HepG2 (cell line): ENCODE data around the gene RASSF8. TPM values are rescaled to one million over a fixed set of nuclear protein-coding genes. Genes with fewer than 3 reads are reported as not detected.

Experiments
- ATAC-seq: fragments of 200-7000 bp; cut with Tn5 transposase; 3 replicates; pipeline ENCODE4 v1.9.1; 2020; ENCODE audit warnings: mild to moderate bottlenecking, moderate library complexity
- BruUV-seq: library from RNA; stranded (reverse); fragments of 400-500 nt; replicated peaks from 2 replicates; lab custom pipeline; 2021; lab: Mats Ljungman, UMichigan
- CTCF ChIA-PET: fragments of 300-600 bp; formaldehyde crosslinking; extraction: SDS; loops from one replicate; lab custom pipeline; 2021; ENCODE audit warnings: low total read pairs, inconsistent platforms, low intra/inter-chr PET ratio; lab: Yijun Ruan, JAX
- POLR2A ChIA-PET: fragments of 350-600 bp; sonication (Branson Sonifier 250); formaldehyde crosslinking; loops from one replicate; lab custom pipeline; 2020; ENCODE audit warnings: antibody characterized with exemption, inconsistent platforms; lab: Yijun Ruan, JAX
- DNase-seq: peaks from one replicate; pipeline ENCODE4 v3.0.0-alpha.2; 2015; ENCODE audit warnings: low spot score
- FAIRE-seq: peaks from 3 replicates; lab custom pipeline; 2011; peaks lifted over from hg19 to GRCh38; lab: Jason Lieb, UNC
- H2AFZ ChIP-seq: one replicate; pipeline ENCODE4 v1.6.1; 2011; ENCODE audit warnings: low read length, inconsistent platforms
- H3K27ac ChIP-seq: fragments of 300-600 bp; 3 replicates; pipeline ENCODE4 v1.8.0; 2011; ENCODE audit warnings: mixed run types, mild to moderate bottlenecking, mixed read lengths, low read length, inconsistent platforms; ENCODE audit not compliant: insufficient read depth; ENCODE audit errors: extremely low read length
- H3K27me3 ChIP-seq, 2 experiments: fragments of 200-600 bp in 1 of 2; 2 replicates in 1 of 2; 3 replicates in 1 of 2; pipeline versions ENCODE4 v1.6.0 to v1.8.0; 2011; ENCODE audit warnings: low read length in 2 of 2, mild to moderate bottlenecking in 2 of 2, moderate library complexity in 2 of 2, inconsistent platforms in 1 of 2; ENCODE audit not compliant: insufficient read depth in 2 of 2, control insufficient read depth in 1 of 2
- H3K36me3 ChIP-seq, 2 experiments: fragments of 200-600 bp in 1 of 2; replicated peaks in 1 of 2; 2 replicates in 1 of 2; 3 replicates in 1 of 2; pipeline versions ENCODE4 v1.5.1 to v1.8.0; 2011; ENCODE audit warnings: low read length in 2 of 2, inconsistent platforms in 1 of 2; ENCODE audit not compliant: insufficient read depth in 2 of 2, control insufficient read depth in 1 of 2
- H3K4me1 ChIP-seq: 2 replicates; pipeline ENCODE4 v1.5.1; 2012; ENCODE audit warnings: low read length, inconsistent platforms; ENCODE audit not compliant: insufficient read depth
- H3K4me2 ChIP-seq: 2 replicates; pipeline ENCODE4 v1.6.0; 2011; ENCODE audit warnings: low read depth, low read length, inconsistent platforms
- H3K4me3 ChIP-seq, 3 experiments: fragments of 200-600 bp in 1 of 3; sonication (generic), shearing (Covaris generic) in 1 of 3; replicated peaks in 1 of 3; 2 replicates each; pipeline ENCODE4 v1.5.1; 2011 to 2016; ENCODE audit warnings: low read length in 3 of 3, inconsistent platforms in 2 of 3, low read depth in 2 of 3, mild to moderate bottlenecking in 2 of 3, control low read depth in 1 of 3, mixed read lengths in 1 of 3; ENCODE audit not compliant: insufficient read depth in 1 of 3
- H3K79me2 ChIP-seq: one replicate; pipeline ENCODE4 v1.6.1; 2011; ENCODE audit warnings: low read length, inconsistent platforms; ENCODE audit not compliant: insufficient read depth
- H3K9ac ChIP-seq: 2 replicates; pipeline ENCODE4 v1.6.0; 2011; ENCODE audit warnings: mild to moderate bottlenecking, low read depth, low read length, inconsistent platforms; ENCODE audit not compliant: insufficient read depth
- H3K9me3 ChIP-seq: 2 replicates; pipeline ENCODE4 v1.5.1; 2012; ENCODE audit warnings: mild to moderate bottlenecking, low read length
- H4K20me1 ChIP-seq: 2 replicates; pipeline ENCODE4 v1.6.0; 2011; ENCODE audit warnings: inconsistent platforms, mild to moderate bottlenecking, low read length, moderate library complexity; ENCODE audit not compliant: insufficient read depth
- ATF7-NPFF ChIP-seq: sonication (generic); formaldehyde crosslinking; IDR thresholded peaks from 2 replicates; pipeline ENCODE4 v1.8.1; 2023; ENCODE audit warnings: mild to moderate bottlenecking, low read depth, missing genetic modification reagents, moderate library complexity
- DNMT3B ChIP-seq: conservative IDR thresholded peaks from 2 replicates; pipeline ENCODE4 v1.6.1; 2016; ENCODE audit warnings: missing biosample characterization, control low read depth
- ERF ChIP-seq: IDR thresholded peaks from 2 replicates; pipeline ENCODE4 v1.6.1; 2018; ENCODE audit warnings: missing biosample characterization, missing genetic modification reagents
- ETV6 ChIP-seq: sonication (generic); formaldehyde crosslinking; conservative IDR thresholded peaks from 2 replicates; pipeline ENCODE4 v1.4.0; 2020; ENCODE audit warnings: missing genetic modification reagents
- FOXO1 ChIP-seq: sonication (generic); formaldehyde crosslinking; IDR thresholded peaks from 2 replicates; pipeline ENCODE4 v1.4.0; 2020; ENCODE audit warnings: missing genetic modification reagents
- HCFC1 ChIP-seq: fragments of 150-350 bp; IDR thresholded peaks from 2 replicates; pipeline ENCODE4 v1.6.1; 2014; ENCODE audit warnings: low read depth, low read length
- HINFP ChIP-seq: sonication (generic); formaldehyde crosslinking; IDR thresholded peaks from 2 replicates; pipeline ENCODE4 v1.4.0; 2020; ENCODE audit warnings: low read depth, mild to moderate bottlenecking, missing genetic modification reagents
- MAFG ChIP-seq: sonication (generic); formaldehyde crosslinking; IDR thresholded peaks from 2 replicates; pipeline ENCODE4 v1.5.1; 2020; ENCODE audit warnings: mild to moderate bottlenecking, missing genetic modification reagents
- MED8 ChIP-seq: sonication (generic); formaldehyde crosslinking; IDR thresholded peaks from 2 replicates; pipeline ENCODE4 v1.8.1; 2023; ENCODE audit warnings: mild to moderate bottlenecking, missing genetic modification reagents; ENCODE audit not compliant: insufficient replicate concordance
- MYNN ChIP-seq: sonication (generic); formaldehyde crosslinking; IDR thresholded peaks from 2 replicates; pipeline ENCODE4 v1.4.0; 2020; ENCODE audit warnings: mild to moderate bottlenecking, low read depth, missing genetic modification reagents
- RCOR2 ChIP-seq: IDR thresholded peaks from 2 replicates; pipeline ENCODE4 v1.6.1; 2016; ENCODE audit warnings: missing biosample characterization, missing genetic modification reagents
- REST ChIP-seq, 2 experiments: IDR thresholded peaks; 2 replicates each; pipeline ENCODE4 v1.6.1; 2011 to 2012; ENCODE audit warnings: low read length in 2 of 2, borderline replicate concordance in 1 of 2, low read depth in 1 of 2, mild to moderate bottlenecking in 1 of 2, moderate library complexity in 1 of 2
- RXRB ChIP-seq: IDR thresholded peaks from 2 replicates; pipeline ENCODE4 v1.6.1; 2016; ENCODE audit warnings: borderline replicate concordance, missing genetic modification reagents, missing compliant biosample characterization
- SRSF4 ChIP-seq: fragments of 200-400 bp; formaldehyde crosslinking; IDR thresholded peaks from one replicate; pipeline ENCODE4 v1.6.1; 2018; ENCODE audit warnings: mild to moderate bottlenecking, low read depth, low read length, moderate library complexity; ENCODE audit not compliant: poor library complexity, severe bottlenecking
- STAT5B ChIP-seq: sonication (generic); formaldehyde crosslinking; IDR thresholded peaks from 2 replicates; pipeline ENCODE4 v1.4.0; 2020; ENCODE audit warnings: missing genetic modification reagents
- TOE1 ChIP-seq: sonication (generic); formaldehyde crosslinking; IDR thresholded peaks from 2 replicates; pipeline ENCODE4 v1.4.0; 2020; ENCODE audit warnings: mild to moderate bottlenecking, missing genetic modification reagents
- ZBTB1 ChIP-seq: sonication (generic); formaldehyde crosslinking; IDR thresholded peaks from 2 replicates; pipeline ENCODE4 v1.4.0; 2020; ENCODE audit warnings: missing genetic modification reagents, borderline replicate concordance
- ZNF567 ChIP-seq: sonication (generic); formaldehyde crosslinking; IDR thresholded peaks from 2 replicates; pipeline ENCODE4 v1.8.1; 2023; ENCODE audit warnings: mild to moderate bottlenecking, missing genetic modification reagents, borderline replicate concordance
- ZNF772 ChIP-seq: sonication (generic); formaldehyde crosslinking; IDR thresholded peaks from 2 replicates; pipeline ENCODE4 v1.5.0; 2020; ENCODE audit warnings: mild to moderate bottlenecking, missing genetic modification reagents
- ZSCAN20 ChIP-seq: sonication (generic); formaldehyde crosslinking; IDR thresholded peaks from 2 replicates; pipeline ENCODE4 v1.4.0; 2020; ENCODE audit warnings: missing genetic modification reagents, mild to moderate bottlenecking, borderline replicate concordance
- whole genome bisulfite sequencing: methylation state at CpG from one replicate; pipeline ENCODE4 v1.1.6; 2017; ENCODE audit warnings: low lambda C conversion rate; 5-methylcytosine and 5-hydroxymethylcytosine counted together
- in situ Hi-C: cut with HindIII; loops from 2 replicates; pipeline ENCODE4 v1.10.0; 2017; ENCODE audit warnings: low pct_unique_long_range_greater_than_20kb; ENCODE audit not compliant: extremely low pct_ligation_motif_present
- intact Hi-C: fragments of 100-400 bp; cut with micrococcal nuclease; formaldehyde crosslinking; loops from one replicate; pipeline ENCODE4 v1.10.0; 2022; ENCODE audit not compliant: unreplicated experiment
- polyA plus RNA-seq, 8 experiments: library from polyadenylated mRNA; depleted of rRNA in 3 of 8; stranded (reverse) in 7 of 8; unstranded in 1 of 8; fragments of >200 nt; fragmentation: Illumina TruSeq in 4 of 8; extraction: Trizol in 4 of 8; gene quantifications; 2 replicates each; pipeline versions ENCODE4 v1.2.1 to v1.2.3, GENCODE V29; 2011 to 2016; ENCODE audit warnings: low read depth in 4 of 8, missing spikeins in 1 of 8, mixed read lengths in 1 of 8; ENCODE audit not compliant: insufficient read depth in 1 of 8
- total RNA-seq, 5 experiments: library from RNA; depleted of rRNA; stranded (reverse); fragments of >200 nt; fragmentation: Illumina TruSeq; extraction: Trizol; gene quantifications; 2 replicates each; pipeline ENCODE4 v1.2.3, GENCODE V29; 2016; ENCODE audit warnings: low read depth in 1 of 5

RASSF8 gene
- total and polyA plus RNA-seq, 2 of the 13 experiments (the other 11 are each of a cell fraction or from before 2014, with no cell fraction given), result 0.82 to 9.2 TPM

GRCh38 chr12:26029736-26030022, 71.2 kb downstream of the RASSF8 start:
- Histone ChIP-seq H3K79me2 (no peaks in the 10 kb centered on the region), H4K20me1 (no peaks in the 10 kb centered on the region), H3K4me3 (no peak overlapping the region)
- no peak for TF ChIP-seq HCFC1
- no peak for TF ChIP-seq STAT5B (CRISPR knock-in tag)
- TF ChIP-seq REST (IDR thresholded peaks at IDR 0.05; ENCODE audit: borderline replicate concordance in 1 of 2, low read depth in 1 of 2, low read length in 2 of 2), result no peak
- TF ChIP-seq ETV6 (CRISPR knock-in tag), result no peak
- TF ChIP-seq ATF7-NPFF, result no peak
- no peak for TF ChIP-seq RXRB (CRISPR knock-in tag)
- no peak for TF ChIP-seq MED8
- no peak for TF ChIP-seq ZBTB1
- TF ChIP-seq DNMT3B (CRISPR knock-in tag), result no peak
- no peak for TF ChIP-seq SRSF4
- no peak for TF ChIP-seq HINFP (CRISPR knock-in tag)
- no peak for TF ChIP-seq RCOR2 (CRISPR knock-in tag)
- TF ChIP-seq MYNN (CRISPR knock-in tag), result no peak
- no peak for TF ChIP-seq ZNF567 (CRISPR knock-in tag)
- TF ChIP-seq ERF (CRISPR knock-in tag), result no peak
- TF ChIP-seq MAFG (CRISPR knock-in tag), result no peak
- no peak for TF ChIP-seq TOE1 (CRISPR knock-in tag)
- no peak for TF ChIP-seq FOXO1 (CRISPR knock-in tag)
- TF ChIP-seq ZSCAN20, result no peak
- TF ChIP-seq ZNF772 (CRISPR knock-in tag), result no peak
- TF ChIP-seq, all 625 proteins: peak for 0
- WGBS, result 62% methylated on average over 3 of the region's 3 CpGs
- DNase-seq (no peak), ATAC-seq (no peak), FAIRE-seq (no peak)
- in situ Hi-C loops, result loop anchor here (5.0 kb wide), 1 partner anchor 592 kb away; no protein-coding TSS in a partner anchor
- no peak overlapping the region for H3K4me2 ChIP-seq
- intact Hi-C loops, result loop anchor here (1.0 kb wide), 1 partner anchor 593 kb away; no protein-coding TSS in a partner anchor
- H3K4me1 ChIP-seq, result no peaks in the 10 kb centered on the region
- H3K9ac ChIP-seq, result no peak overlapping the region
- no peaks in the 10 kb centered on the region for H3K36me3 ChIP-seq
- H3K27me3 ChIP-seq, result no peaks in the 10 kb centered on the region
- H3K27ac ChIP-seq, result no peak overlapping the region
- no TSS peak for BruUV-seq
- H3K9me3 ChIP-seq, result no peaks in the 10 kb centered on the region
- CTCF ChIA-PET, result interaction anchor here (1.3 to 2.0 kb wide), 2 partner anchors 591 to 593 kb away, joined by 4 to 17 read pairs; no protein-coding TSS in a partner anchor
- POLR2A ChIA-PET, result no interaction called here
- H2AFZ ChIP-seq, result no peak overlapping the region
